ENCODE results near the gene SLC11A1. TPM values are rescaled to one million over a fixed set of nuclear protein-coding genes. Genes with fewer than 3 reads are reported as not detected.

The SLC11A1 gene
- total RNA-seq (2012; rRNA removed): under 0.01 TPM in 1 of 2 replicates, not detected in the other

- H3K9ac ChIP-seq (ENCODE audit: low read depth, low read length): no peak within 1 kb of the TSS
- no peak within 1 kb of the TSS for H3K4me2 ChIP-seq (ENCODE audit: low read length)
- no peak within 1 kb of the TSS for H3K4me3 ChIP-seq (ENCODE audit: low read length)
- peaks cover 29% of the 10 kb centered on the region for H3K27me3 ChIP-seq (ENCODE audit: control insufficient read depth, insufficient read depth, low read length)
- H3K4me1 ChIP-seq (ENCODE audit: control insufficient read depth, insufficient read depth, low read length): no peaks in the 10 kb centered on the region
- H3K9me3 ChIP-seq (replicated peaks; ENCODE audit: low read length): no peaks in the 10 kb centered on the region
- H3K36me3 ChIP-seq (ENCODE audit: insufficient read depth, low read length): no peaks in the 10 kb centered on the region
Measured at GRCh38 chr2:218381916-218382366, at the start of gene SLC11A1. Gene SLC11A1, plus strand, starts transcription at chr2:218382273. Its CDS starts 96 bp downstream, at chr2:218382369.

GRCh38 chr2:218332288-218332687 lies 49.8 kb upstream of the SLC11A1 start:
- Histone ChIP-seq H3K27me3 (ENCODE audit: control insufficient read depth, insufficient read depth, low read length) (no peaks in the 10 kb centered on the region), H3K9me3 (replicated peaks; ENCODE audit: low read length) (no peaks in the 10 kb centered on the region), H3K4me2 (ENCODE audit: low read length) (no peak overlapping the region), H3K9ac (ENCODE audit: low read depth, low read length) (no peak overlapping the region), H3K36me3 (ENCODE audit: insufficient read depth, low read length) (no peaks in the 10 kb centered on the region), H3K4me1 (ENCODE audit: control insufficient read depth, insufficient read depth, low read length) (no peaks in the 10 kb centered on the region), H3K4me3 (ENCODE audit: low read length) (no peak overlapping the region)

GRCh38 chr2:218332920-218333645 lies 49.0 kb upstream of the SLC11A1 start:
- no peak overlapping the region for H3K9ac ChIP-seq (ENCODE audit: low read depth, low read length)
- H3K27me3 ChIP-seq (ENCODE audit: control insufficient read depth, insufficient read depth, low read length): no peaks in the 10 kb centered on the region
- H3K4me2 ChIP-seq (ENCODE audit: low read length): no peak overlapping the region
- H3K9me3 ChIP-seq (replicated peaks; ENCODE audit: low read length): no peaks in the 10 kb centered on the region
- no peak overlapping the region for H3K4me3 ChIP-seq (ENCODE audit: low read length)
- no peaks in the 10 kb centered on the region for H3K4me1 ChIP-seq (ENCODE audit: control insufficient read depth, insufficient read depth, low read length)
- H3K36me3 ChIP-seq (ENCODE audit: insufficient read depth, low read length): no peaks in the 10 kb centered on the region

- Histone ChIP-seq H3K9me3 (replicated peaks; ENCODE audit: low read length) (no peaks in the 10 kb centered on the region), H3K9ac (ENCODE audit: low read depth, low read length) (no peak overlapping the region), H3K4me3 (ENCODE audit: low read length) (no peak overlapping the region), H3K4me2 (ENCODE audit: low read length) (no peak overlapping the region), H3K4me1 (ENCODE audit: control insufficient read depth, insufficient read depth, low read length) (no peaks in the 10 kb centered on the region), H3K36me3 (ENCODE audit: insufficient read depth, low read length) (no peaks in the 10 kb centered on the region), H3K27me3 (ENCODE audit: control insufficient read depth, insufficient read depth, low read length) (no peaks in the 10 kb centered on the region)
Measured at GRCh38 chr2:218334531-218334930, 47.5 kb upstream of the SLC11A1 start.

- Histone ChIP-seq H3K4me1 (ENCODE audit: control insufficient read depth, insufficient read depth, low read length) (no peaks in the 10 kb centered on the region), H3K36me3 (ENCODE audit: insufficient read depth, low read length) (no peaks in the 10 kb centered on the region), H3K4me2 (ENCODE audit: low read length) (no peak overlapping the region), H3K9ac (ENCODE audit: low read depth, low read length) (no peak overlapping the region), H3K9me3 (replicated peaks; ENCODE audit: low read length) (no peaks in the 10 kb centered on the region), H3K4me3 (ENCODE audit: low read length) (no peak overlapping the region), H3K27me3 (ENCODE audit: control insufficient read depth, insufficient read depth, low read length) (peaks cover 6% of the 10 kb centered on the region)
Measured at GRCh38 chr2:218340656-218341055, 41.4 kb upstream of the SLC11A1 start.

- no peak overlapping the region for H3K4me3 ChIP-seq (ENCODE audit: low read length)
Measured at GRCh38 chr2:218341381-218341780, 40.7 kb upstream of the SLC11A1 start.

GRCh38 chr2:218342837-218343236 lies 39.2 kb upstream of the SLC11A1 start:
- Histone ChIP-seq H3K27me3 (ENCODE audit: control insufficient read depth, insufficient read depth, low read length) (peaks cover 16% of the 10 kb centered on the region), H3K4me2 (ENCODE audit: low read length) (no peak overlapping the region), H3K9me3 (replicated peaks; ENCODE audit: low read length) (no peaks in the 10 kb centered on the region), H3K4me1 (ENCODE audit: control insufficient read depth, insufficient read depth, low read length) (no peaks in the 10 kb centered on the region), H3K36me3 (ENCODE audit: insufficient read depth, low read length) (no peaks in the 10 kb centered on the region), H3K4me3 (ENCODE audit: low read length) (no peak overlapping the region), H3K9ac (ENCODE audit: low read depth, low read length) (no peak overlapping the region)

More at GRCh38 chr2:218341381-218341780, 40.7 kb upstream of the SLC11A1 start:
- H3K27me3 ChIP-seq (ENCODE audit: control insufficient read depth, insufficient read depth, low read length): peaks cover 11% of the 10 kb centered on the region
- no peaks in the 10 kb centered on the region for H3K9me3 ChIP-seq (replicated peaks; ENCODE audit: low read length)
- no peaks in the 10 kb centered on the region for H3K4me1 ChIP-seq (ENCODE audit: control insufficient read depth, insufficient read depth, low read length)
- no peak overlapping the region for H3K9ac ChIP-seq (ENCODE audit: low read depth, low read length)
- no peaks in the 10 kb centered on the region for H3K36me3 ChIP-seq (ENCODE audit: insufficient read depth, low read length)
- H3K4me2 ChIP-seq (ENCODE audit: low read length): no peak overlapping the region

GRCh38 chr2:218343591-218343990 lies 38.5 kb upstream of the SLC11A1 start:
- Histone ChIP-seq H3K27me3 (ENCODE audit: control insufficient read depth, insufficient read depth, low read length) (peaks cover 16% of the 10 kb centered on the region), H3K36me3 (ENCODE audit: insufficient read depth, low read length) (no peaks in the 10 kb centered on the region), H3K4me1 (ENCODE audit: control insufficient read depth, insufficient read depth, low read length) (no peaks in the 10 kb centered on the region), H3K4me2 (ENCODE audit: low read length) (no peak overlapping the region), H3K9me3 (replicated peaks; ENCODE audit: low read length) (no peaks in the 10 kb centered on the region), H3K4me3 (ENCODE audit: low read length) (no peak overlapping the region), H3K9ac (ENCODE audit: low read depth, low read length) (no peak overlapping the region)

- Histone ChIP-seq H3K27me3 (ENCODE audit: control insufficient read depth, insufficient read depth, low read length) (peaks cover 16% of the 10 kb centered on the region), H3K4me3 (ENCODE audit: low read length) (no peak overlapping the region), H3K9ac (ENCODE audit: low read depth, low read length) (no peak overlapping the region), H3K36me3 (ENCODE audit: insufficient read depth, low read length) (no peaks in the 10 kb centered on the region), H3K4me1 (ENCODE audit: control insufficient read depth, insufficient read depth, low read length) (no peaks in the 10 kb centered on the region), H3K9me3 (replicated peaks; ENCODE audit: low read length) (no peaks in the 10 kb centered on the region), H3K4me2 (ENCODE audit: low read length) (no peak overlapping the region)
Measured at GRCh38 chr2:218344090-218344754, 37.9 kb upstream of the SLC11A1 start.

GRCh38 chr2:218344755-218345417 lies 37.2 kb upstream of the SLC11A1 start:
- Histone ChIP-seq H3K36me3 (ENCODE audit: insufficient read depth, low read length) (no peaks in the 10 kb centered on the region), H3K9ac (ENCODE audit: low read depth, low read length) (no peak overlapping the region), H3K4me3 (ENCODE audit: low read length) (no peak overlapping the region), H3K4me1 (ENCODE audit: control insufficient read depth, insufficient read depth, low read length) (no peaks in the 10 kb centered on the region), H3K4me2 (ENCODE audit: low read length) (no peak overlapping the region), H3K9me3 (replicated peaks; ENCODE audit: low read length) (no peaks in the 10 kb centered on the region), H3K27me3 (ENCODE audit: control insufficient read depth, insufficient read depth, low read length) (peaks cover 16% of the 10 kb centered on the region)

GRCh38 chr2:218345491-218346236 lies 36.4 kb upstream of the SLC11A1 start:
- H3K4me1 ChIP-seq (ENCODE audit: control insufficient read depth, insufficient read depth, low read length): no peaks in the 10 kb centered on the region
- H3K9ac ChIP-seq (ENCODE audit: low read depth, low read length): no peak overlapping the region
- H3K9me3 ChIP-seq (replicated peaks; ENCODE audit: low read length): no peaks in the 10 kb centered on the region
- H3K4me2 ChIP-seq (ENCODE audit: low read length): no peak overlapping the region
- no peaks in the 10 kb centered on the region for H3K36me3 ChIP-seq (ENCODE audit: insufficient read depth, low read length)
- H3K27me3 ChIP-seq (ENCODE audit: control insufficient read depth, insufficient read depth, low read length): peaks cover 16% of the 10 kb centered on the region
- H3K4me3 ChIP-seq (ENCODE audit: low read length): no peak overlapping the region
